Putamen (tissue), 1 donor: ENCODE measurements around the gene DTNBP1.
A peak's percentile ranks its signal among the peaks of the same experiment; 100 is the strongest.

Experiments used
- DNase-seq: peaks from one replicate; pipeline ENCODE4 v3.0.0-alpha.2; 2016; ENCODE audit warnings: low spot score

DTNBP1 gene

GRCh38 chr6:15513801-15514711 lies 148.8 kb downstream of the DTNBP1 start:
- DNase-seq = no peak

- DNase-seq = no peak
Observed at GRCh38 chr6:15513131-15513771, 149.6 kb downstream of the DTNBP1 start.

- no peak for DNase-seq
Observed at GRCh38 chr6:15512721-15513120, 150.1 kb downstream of the DTNBP1 start.

- no peak for DNase-seq
Observed at GRCh38 chr6:15512126-15512525, 150.7 kb downstream of the DTNBP1 start.

GRCh38 chr6:15511248-15512125 lies 151.3 kb downstream of the DTNBP1 start:
- no peak for DNase-seq

- DNase-seq = no peak
Observed at GRCh38 chr6:15510536-15511247, 152.1 kb downstream of the DTNBP1 start.

GRCh38 chr6:15510121-15510520 lies 152.7 kb downstream of the DTNBP1 start:
- no peak for DNase-seq

- no peak for DNase-seq
Observed at GRCh38 chr6:15509335-15509933, 153.4 kb downstream of the DTNBP1 start.

- no peak for DNase-seq
Observed at GRCh38 chr6:15508931-15509330, 153.9 kb downstream of the DTNBP1 start.

- no peak for DNase-seq
Observed at GRCh38 chr6:15508441-15508871, 154.4 kb downstream of the DTNBP1 start.

- no peak for DNase-seq
Observed at GRCh38 chr6:15507746-15508145, 155.1 kb downstream of the DTNBP1 start.

GRCh38 chr6:15507221-15507620 lies 155.6 kb downstream of the DTNBP1 start:
- no peak for DNase-seq

- DNase-seq = no peak
Observed at GRCh38 chr6:15506066-15506465, 156.8 kb downstream of the DTNBP1 start.

- no peak for DNase-seq
Observed at GRCh38 chr6:15505463-15505918, 157.3 kb downstream of the DTNBP1 start.

- DNase-seq = peak; percentile 89
Observed at GRCh38 chr6:15504581-15505350, 158.1 kb downstream of the DTNBP1 start.

- DNase-seq = no peak
Observed at GRCh38 chr6:15504040-15504495, 158.8 kb downstream of the DTNBP1 start.

GRCh38 chr6:15503346-15503680 lies 159.5 kb downstream of the DTNBP1 start:
- no peak for DNase-seq

- DNase-seq = no peak
Observed at GRCh38 chr6:15502446-15503345, 160.1 kb downstream of the DTNBP1 start.

- DNase-seq = peak; percentile 70
Observed at GRCh38 chr6:15501826-15502445, 160.9 kb downstream of the DTNBP1 start.
